HT-29 (cell line): ENCODE measurements around the gene TXN. TPM values are rescaled to one million over a fixed set of nuclear protein-coding genes. Genes with fewer than 3 reads are reported as not detected.
"Not testable (repeated sequence)": the region's sequence is repeated elsewhere in the genome, so short reads cannot be mapped to it uniquely, and the experiment has no call there.

Experiments used
- DNase-seq: peaks from one replicate; pipeline ENCODE4 v3.0.0-alpha.2; 2015; ENCODE audit warnings: low spot score
- total RNA-seq: library from RNA; depleted of rRNA; stranded (reverse); fragments of >200 nt; shearing (Covaris generic); gene quantifications from 2 replicates; pipeline ENCODE4 v1.2.3, GENCODE V29; 2014

TXN gene
- total RNA-seq, 1 experiment from 2014 or later, result 268 TPM

GRCh38 chr9:110257097-110257841, 962 bp upstream of the TXN start:
- no peak for DNase-seq

- DNase-seq, result peak; percentile 59
Measured at GRCh38 chr9:110255463-110256379, 586 bp downstream of the TXN start.

GRCh38 chr9:110255034-110255462, 1.3 kb downstream of the TXN start:
- DNase-seq, result no peak

- no peak for DNase-seq
Measured at GRCh38 chr9:110254500-110254899, 1.8 kb downstream of the TXN start.

- DNase-seq, result no peak
Measured at GRCh38 chr9:110252509-110253139, 3.7 kb downstream of the TXN start.

GRCh38 chr9:110251770-110252169, 4.5 kb downstream of the TXN start:
- not testable (repeated sequence) for DNase-seq

- DNase-seq, result no peak
Measured at GRCh38 chr9:110251212-110251611, 5.1 kb downstream of the TXN start.

- DNase-seq, result no peak
Measured at GRCh38 chr9:110249603-110250002, 6.7 kb downstream of the TXN start.

GRCh38 chr9:110248361-110248760, 7.9 kb downstream of the TXN start:
- no peak for DNase-seq

GRCh38 chr9:110246214-110246613, 10.1 kb downstream of the TXN start:
- DNase-seq, result no peak

- DNase-seq, result no peak
Measured at GRCh38 chr9:110244616-110245015, 11.7 kb downstream of the TXN start.

- DNase-seq, result no peak
Measured at GRCh38 chr9:110241858-110242321, 14.4 kb downstream of the TXN start.

GRCh38 chr9:110241260-110241857, 14.9 kb downstream of the TXN start:
- DNase-seq, result no peak

GRCh38 chr9:110240198-110240597, 16.1 kb downstream of the TXN start:
- no peak for DNase-seq

- no peak for DNase-seq
Measured at GRCh38 chr9:110228321-110228720, 28.0 kb downstream of the TXN start.

- DNase-seq, result no peak
Measured at GRCh38 chr9:110224583-110224982, 31.7 kb downstream of the TXN start.

GRCh38 chr9:110220809-110221208, 35.5 kb downstream of the TXN start:
- no peak for DNase-seq

- peak; percentile 74 for DNase-seq
Measured at GRCh38 chr9:110217656-110218099, 38.6 kb downstream of the TXN start.

GRCh38 chr9:110214586-110215355, 41.5 kb downstream of the TXN start:
- no peak for DNase-seq

GRCh38 chr9:110214090-110214489, 42.2 kb downstream of the TXN start:
- no peak for DNase-seq
